ENCODE results near the gene DYNC1H1.

Gene DYNC1H1

GRCh38 chr14:102035914-102036313 lies 71.5 kb downstream of the DYNC1H1 start:
- no peak for ATAC-seq (replicated peaks)
- no peak for DNase-seq
- Mint-ChIP-seq H3K27ac (no peak overlapping the region), H3K4me3 (no peak overlapping the region), H3K27me3 (no peaks in the 10 kb centered on the region), H3K9me3 (no peaks in the 10 kb centered on the region), H3K4me1 (no peaks in the 10 kb centered on the region), H3K36me3 (peaks cover 49 to 52% of the 10 kb centered on the region in 2 donors)

GRCh38 chr14:102037686-102038085 lies 73.3 kb downstream of the DYNC1H1 start:
- H3K9me3 Mint-ChIP-seq = no peaks in the 10 kb centered on the region
- ATAC-seq (replicated peaks) (no peak), DNase-seq (no peak)
- no peak overlapping the region for H3K27ac Mint-ChIP-seq
- H3K4me1 Mint-ChIP-seq = no peaks in the 10 kb centered on the region
- no peak overlapping the region for H3K4me3 Mint-ChIP-seq
- H3K27me3 Mint-ChIP-seq = no peaks in the 10 kb centered on the region
- H3K36me3 Mint-ChIP-seq = peaks cover 64% of the 10 kb centered on the region in 2 donors

GRCh38 chr14:102039157-102039556 lies 74.8 kb downstream of the DYNC1H1 start:
- DNase-seq (no peak), ATAC-seq (replicated peaks) (no peak)
- Mint-ChIP-seq H3K36me3 (peaks cover 55 to 60% of the 10 kb centered on the region in 2 donors), H3K27ac (no peak overlapping the region), H3K4me3 (no peak overlapping the region), H3K4me1 (no peaks in the 10 kb centered on the region), H3K27me3 (no peaks in the 10 kb centered on the region), H3K9me3 (no peaks in the 10 kb centered on the region)

- H3K27me3 Mint-ChIP-seq = no peaks in the 10 kb centered on the region
- no peak overlapping the region for H3K4me3 Mint-ChIP-seq
- H3K4me1 Mint-ChIP-seq = no peaks in the 10 kb centered on the region
- DNase-seq (no peak), ATAC-seq (replicated peaks) (no peak)
- no peak overlapping the region for H3K27ac Mint-ChIP-seq
- peaks cover 54 to 62% of the 10 kb centered on the region in 2 donors for H3K36me3 Mint-ChIP-seq
- H3K9me3 Mint-ChIP-seq = no peaks in the 10 kb centered on the region
Observed at GRCh38 chr14:102040153-102040552, 75.8 kb downstream of the DYNC1H1 start.

GRCh38 chr14:102042699-102043098 lies 78.3 kb downstream of the DYNC1H1 start:
- H3K27me3 Mint-ChIP-seq = no peaks in the 10 kb centered on the region
- no peak for ATAC-seq (replicated peaks)
- no peak overlapping the region for H3K4me3 Mint-ChIP-seq
- H3K36me3 Mint-ChIP-seq = peaks cover 56 to 71% of the 10 kb centered on the region in 2 donors
- no peaks in the 10 kb centered on the region for H3K9me3 Mint-ChIP-seq
- H3K4me1 Mint-ChIP-seq = no peaks in the 10 kb centered on the region
- no peak overlapping the region for H3K27ac Mint-ChIP-seq
- DNase-seq = no peak

- Mint-ChIP-seq H3K4me3 (no peak overlapping the region), H3K4me1 (no peaks in the 10 kb centered on the region), H3K36me3 (peaks cover 60 to 79% of the 10 kb centered on the region in 2 donors), H3K9me3 (no peaks in the 10 kb centered on the region), H3K27ac (no peak overlapping the region), H3K27me3 (no peaks in the 10 kb centered on the region)
- ATAC-seq (replicated peaks) (no peak), DNase-seq (no peak)
Observed at GRCh38 chr14:102043251-102044025, 79.1 kb downstream of the DYNC1H1 start.

GRCh38 chr14:102044566-102044965 lies 80.2 kb downstream of the DYNC1H1 start:
- H3K4me3 Mint-ChIP-seq = no peak overlapping the region
- H3K9me3 Mint-ChIP-seq = no peaks in the 10 kb centered on the region
- no peak overlapping the region for H3K27ac Mint-ChIP-seq
- peaks cover 55 to 78% of the 10 kb centered on the region in 2 donors for H3K36me3 Mint-ChIP-seq
- H3K4me1 Mint-ChIP-seq = no peaks in the 10 kb centered on the region
- no peak for ATAC-seq (replicated peaks)
- no peaks in the 10 kb centered on the region for H3K27me3 Mint-ChIP-seq
- DNase-seq = no peak

- ATAC-seq (replicated peaks) (peak; percentile 70 to 78), DNase-seq (peak; percentile 9)
- no peaks in the 10 kb centered on the region for H3K4me1 Mint-ChIP-seq
- peaks cover 57 to 75% of the 10 kb centered on the region in 2 donors for H3K36me3 Mint-ChIP-seq
- peak overlapping the region; percentile 80 for H3K27ac Mint-ChIP-seq
- H3K27me3 Mint-ChIP-seq = no peaks in the 10 kb centered on the region
- H3K4me3 Mint-ChIP-seq = no peak overlapping the region
- H3K9me3 Mint-ChIP-seq = no peaks in the 10 kb centered on the region
Observed at GRCh38 chr14:102046337-102047278, 82.2 kb downstream of the DYNC1H1 start.

GRCh38 chr14:102047808-102048540 lies 83.6 kb downstream of the DYNC1H1 start:
- Mint-ChIP-seq H3K27ac (peak overlapping the region; percentile 31), H3K36me3 (peaks cover 60 to 77% of the 10 kb centered on the region in 2 donors), H3K27me3 (no peaks in the 10 kb centered on the region), H3K9me3 (no peaks in the 10 kb centered on the region), H3K4me1 (no peaks in the 10 kb centered on the region), H3K4me3 (no peak overlapping the region)
- DNase-seq (no peak), ATAC-seq (replicated peaks) (no peak)

GRCh38 chr14:102049258-102050025 lies 85.1 kb downstream of the DYNC1H1 start:
- H3K27me3 Mint-ChIP-seq = no peaks in the 10 kb centered on the region
- no peak overlapping the region for H3K4me3 Mint-ChIP-seq
- DNase-seq (no peak), ATAC-seq (replicated peaks) (no peak)
- peak overlapping the region; percentile 65 for H3K27ac Mint-ChIP-seq
- H3K4me1 Mint-ChIP-seq = no peaks in the 10 kb centered on the region
- H3K9me3 Mint-ChIP-seq = no peaks in the 10 kb centered on the region
- H3K36me3 Mint-ChIP-seq = peaks cover 65 to 73% of the 10 kb centered on the region in 2 donors

- Mint-ChIP-seq H3K36me3 (peaks cover 61 to 71% of the 10 kb centered on the region in 2 donors), H3K9me3 (no peaks in the 10 kb centered on the region), H3K4me3 (no peak overlapping the region), H3K27me3 (no peaks in the 10 kb centered on the region), H3K4me1 (no peaks in the 10 kb centered on the region), H3K27ac (peak overlapping the region; percentile 65)
- no peak for DNase-seq
- no peak for ATAC-seq (replicated peaks)
Observed at GRCh38 chr14:102050026-102050405, 85.6 kb downstream of the DYNC1H1 start.

- DNase-seq (no peak), ATAC-seq (replicated peaks) (no peak)
- Mint-ChIP-seq H3K36me3 (peaks cover 66 to 74% of the 10 kb centered on the region in 2 donors), H3K4me3 (no peak overlapping the region), H3K9me3 (no peaks in the 10 kb centered on the region), H3K27me3 (no peaks in the 10 kb centered on the region), H3K27ac (peak overlapping the region; percentile 5), H3K4me1 (no peaks in the 10 kb centered on the region)
Observed at GRCh38 chr14:102050625-102051024, 86.3 kb downstream of the DYNC1H1 start.

GRCh38 chr14:102052522-102052921 lies 88.1 kb downstream of the DYNC1H1 start:
- DNase-seq (no peak), ATAC-seq (replicated peaks) (no peak)
- Mint-ChIP-seq H3K27me3 (no peaks in the 10 kb centered on the region), H3K36me3 (peaks cover 61 to 66% of the 10 kb centered on the region in 2 donors), H3K9me3 (no peaks in the 10 kb centered on the region), H3K4me3 (no peak overlapping the region), H3K27ac (no peak overlapping the region), H3K4me1 (no peaks in the 10 kb centered on the region)

Data from stimulated activated naive B cell treated with anti-CD40 and anti-IgM and Interleukin-4, amounts not matched to agents 10 μg/mL and 1 μg/mL and 100 μg/mL, for 72 hours (primary cell).